Naive B cell (primary cell): ENCODE measurements around the gene PDE10A. TPM values are rescaled to one million over a fixed set of nuclear protein-coding genes. Genes with fewer than 3 reads are reported as not detected.

Experiments used
- ATAC-seq, 2 donors: fragments of 150-1000 bp; cut with Tn5 transposase; 2 replicates each; pipeline ENCODE4 v1.10.0; 2021; ENCODE audit warnings: low read depth in 2 of 2, mild to moderate bottlenecking in 2 of 2, moderate library complexity in 2 of 2
- DNase-seq: peaks from one replicate; pipeline ENCODE4 v3.0.0; 2022
- H3K27ac Mint-ChIP-seq, 6 donors: one replicate each; pipeline ENCODE4 v1.8.0; 2020 to 2022; ENCODE audit warnings: mild to moderate bottlenecking in 6 of 6, mixed read lengths in 6 of 6, moderate library complexity in 5 of 6, inconsistent platforms in 2 of 6
- H3K27me3 Mint-ChIP-seq, 3 donors: one replicate each; pipeline ENCODE4 v1.8.0; 2021 to 2022; ENCODE audit warnings: mixed read lengths in 3 of 3, mild to moderate bottlenecking in 1 of 3
- H3K36me3 Mint-ChIP-seq, 2 donors: one replicate each; pipeline ENCODE4 v1.8.0; 2020 to 2022; ENCODE audit warnings: mixed read lengths in 2 of 2, inconsistent platforms in 1 of 2, mild to moderate bottlenecking in 1 of 2
- H3K4me1 Mint-ChIP-seq, 3 donors: one replicate each; pipeline ENCODE4 v1.8.0; 2020 to 2022; ENCODE audit warnings: mixed read lengths in 3 of 3, inconsistent platforms in 1 of 3, mild to moderate bottlenecking in 1 of 3, moderate library complexity in 1 of 3
- H3K4me3 Mint-ChIP-seq, 8 donors: one replicate each; pipeline ENCODE4 v1.8.0; 2020 to 2022; ENCODE audit warnings: mild to moderate bottlenecking in 8 of 8, mixed read lengths in 8 of 8, moderate library complexity in 8 of 8, inconsistent platforms in 2 of 8
- H3K9me3 Mint-ChIP-seq, 7 donors: one replicate each; pipeline ENCODE4 v1.8.0; 2020 to 2022; ENCODE audit warnings: mixed read lengths in 7 of 7, mild to moderate bottlenecking in 5 of 7, inconsistent platforms in 2 of 7, moderate library complexity in 1 of 7
- polyA plus RNA-seq, 6 donors: library from polyadenylated mRNA; unstranded; fragments of 300-500 nt; fragmentation: Illumina TruSeq; gene quantifications; one replicate each; pipeline ENCODE4 v1.2.3, GENCODE V29; 2021; ENCODE audit warnings: low read depth in 6 of 6

The PDE10A gene
- polyA plus RNA-seq, 6 donors from 2014 or later = not detected

- ATAC-seq (no peak), DNase-seq (no peak)
- Mint-ChIP-seq H3K9me3 (peaks cover 0 to 10% (median 0%) of the 10 kb centered on the region in 7 donors), H3K4me3 (no peak overlapping the region), H3K36me3 (no peaks in the 10 kb centered on the region), H3K4me1 (no peaks in the 10 kb centered on the region), H3K27me3 (no peaks in the 10 kb centered on the region), H3K27ac (no peak overlapping the region)
These were observed 258.3 kb downstream of the PDE10A start for GRCh38 chr6:165404697-165405096.

GRCh38 chr6:165404296-165404695 is 258.7 kb downstream of the PDE10A start:
- ATAC-seq (no peak), DNase-seq (no peak)
- Mint-ChIP-seq H3K27ac (no peak overlapping the region), H3K36me3 (no peaks in the 10 kb centered on the region), H3K27me3 (no peaks in the 10 kb centered on the region), H3K9me3 (peaks cover 0 to 10% (median 0%) of the 10 kb centered on the region in 7 donors), H3K4me1 (no peaks in the 10 kb centered on the region), H3K4me3 (no peak overlapping the region)

GRCh38 chr6:165403006-165403595 is 259.9 kb downstream of the PDE10A start:
- Mint-ChIP-seq H3K36me3 (no peaks in the 10 kb centered on the region), H3K27ac (no peak overlapping the region), H3K4me3 (no peak overlapping the region), H3K27me3 (no peaks in the 10 kb centered on the region), H3K9me3 (peaks cover 0 to 10% (median 0%) of the 10 kb centered on the region in 7 donors), H3K4me1 (no peaks in the 10 kb centered on the region)
- DNase-seq (no peak), ATAC-seq (no peak)

GRCh38 chr6:165401092-165401491 is 261.9 kb downstream of the PDE10A start:
- Mint-ChIP-seq H3K27me3 (no peaks in the 10 kb centered on the region), H3K36me3 (no peaks in the 10 kb centered on the region), H3K9me3 (peaks cover 0 to 10% (median 0%) of the 10 kb centered on the region in 7 donors), H3K4me3 (no peak overlapping the region), H3K27ac (no peak overlapping the region), H3K4me1 (no peaks in the 10 kb centered on the region)
- ATAC-seq (no peak), DNase-seq (no peak)

GRCh38 chr6:165390475-165390874 is 272.6 kb downstream of the PDE10A start:
- ATAC-seq (no peak), DNase-seq (no peak)
- Mint-ChIP-seq H3K27me3 (no peaks in the 10 kb centered on the region), H3K27ac (no peak overlapping the region), H3K4me3 (peak overlapping the region in 1 of 8 donors; percentile 1), H3K4me1 (no peaks in the 10 kb centered on the region), H3K9me3 (peaks cover 0 to 8% (median 2%) of the 10 kb centered on the region in 7 donors), H3K36me3 (no peaks in the 10 kb centered on the region)

- ATAC-seq = no peak
- H3K4me3 Mint-ChIP-seq = no peak overlapping the region
- peaks cover 0 to 11% (median 2%) of the 10 kb centered on the region in 7 donors for H3K9me3 Mint-ChIP-seq
- no peak overlapping the region for H3K27ac Mint-ChIP-seq
- no peak for DNase-seq
- no peaks in the 10 kb centered on the region for H3K27me3 Mint-ChIP-seq
- no peaks in the 10 kb centered on the region for H3K36me3 Mint-ChIP-seq
- no peaks in the 10 kb centered on the region for H3K4me1 Mint-ChIP-seq
These were observed 273.5 kb downstream of the PDE10A start for GRCh38 chr6:165389534-165389933.

- Mint-ChIP-seq H3K9me3 (peaks cover 0 to 10% (median 2%) of the 10 kb centered on the region in 7 donors), H3K4me1 (no peaks in the 10 kb centered on the region), H3K27ac (no peak overlapping the region), H3K4me3 (no peak overlapping the region), H3K27me3 (no peaks in the 10 kb centered on the region), H3K36me3 (no peaks in the 10 kb centered on the region)
- ATAC-seq (no peak), DNase-seq (no peak)
These were observed 279.7 kb downstream of the PDE10A start for GRCh38 chr6:165383323-165383722.

GRCh38 chr6:165376100-165376499 is 286.9 kb downstream of the PDE10A start:
- H3K36me3 Mint-ChIP-seq = no peaks in the 10 kb centered on the region
- peaks cover 0 to 7% (median 2%) of the 10 kb centered on the region in 7 donors for H3K9me3 Mint-ChIP-seq
- no peaks in the 10 kb centered on the region for H3K4me1 Mint-ChIP-seq
- no peak overlapping the region for H3K27ac Mint-ChIP-seq
- H3K27me3 Mint-ChIP-seq = no peaks in the 10 kb centered on the region
- no peak overlapping the region for H3K4me3 Mint-ChIP-seq
- ATAC-seq = no peak
- DNase-seq = no peak

- DNase-seq (no peak), ATAC-seq (no peak)
- Mint-ChIP-seq H3K27me3 (no peaks in the 10 kb centered on the region), H3K4me3 (no peak overlapping the region), H3K36me3 (no peaks in the 10 kb centered on the region), H3K4me1 (no peaks in the 10 kb centered on the region), H3K27ac (no peak overlapping the region), H3K9me3 (peaks cover 0 to 17% (median 9%) of the 10 kb centered on the region in 7 donors)
These were observed 297.7 kb downstream of the PDE10A start for GRCh38 chr6:165365371-165365770.

- DNase-seq (no peak), ATAC-seq (no peak)
- H3K4me1 Mint-ChIP-seq = no peaks in the 10 kb centered on the region
- no peaks in the 10 kb centered on the region for H3K27me3 Mint-ChIP-seq
- no peak overlapping the region for H3K27ac Mint-ChIP-seq
- peaks cover 4 to 8% of the 10 kb centered on the region in 2 donors for H3K36me3 Mint-ChIP-seq
- H3K4me3 Mint-ChIP-seq = no peak overlapping the region
- peaks cover 7 to 24% (median 12%) of the 10 kb centered on the region in 7 donors for H3K9me3 Mint-ChIP-seq
These were observed 317.3 kb downstream of the PDE10A start for GRCh38 chr6:165345700-165346099.

GRCh38 chr6:165340532-165340931 is 322.5 kb downstream of the PDE10A start:
- Mint-ChIP-seq H3K4me3 (no peak overlapping the region), H3K36me3 (no peaks in the 10 kb centered on the region), H3K4me1 (no peaks in the 10 kb centered on the region), H3K27ac (no peak overlapping the region), H3K9me3 (peaks cover 0 to 3% (median 1%) of the 10 kb centered on the region in 7 donors), H3K27me3 (no peaks in the 10 kb centered on the region)
- ATAC-seq = no peak
- DNase-seq = no peak

GRCh38 chr6:165325609-165326008 is 337.4 kb downstream of the PDE10A start:
- DNase-seq = no peak
- H3K4me3 Mint-ChIP-seq = no peak overlapping the region
- no peaks in the 10 kb centered on the region for H3K27me3 Mint-ChIP-seq
- no peaks in the 10 kb centered on the region for H3K36me3 Mint-ChIP-seq
- peaks cover 6 to 19% (median 11%) of the 10 kb centered on the region in 7 donors for H3K9me3 Mint-ChIP-seq
- no peaks in the 10 kb centered on the region for H3K4me1 Mint-ChIP-seq
- H3K27ac Mint-ChIP-seq = no peak overlapping the region
- no peak for ATAC-seq

GRCh38 chr6:165321555-165322145 is 341.4 kb downstream of the PDE10A start:
- H3K9me3 Mint-ChIP-seq = peaks cover 11 to 42% (median 17%) of the 10 kb centered on the region in 7 donors
- no peaks in the 10 kb centered on the region for H3K4me1 Mint-ChIP-seq
- H3K36me3 Mint-ChIP-seq = no peaks in the 10 kb centered on the region
- no peak overlapping the region for H3K27ac Mint-ChIP-seq
- no peak for ATAC-seq
- no peak overlapping the region for H3K4me3 Mint-ChIP-seq
- H3K27me3 Mint-ChIP-seq = no peaks in the 10 kb centered on the region
- no peak for DNase-seq

- Mint-ChIP-seq H3K27ac (no peak overlapping the region), H3K36me3 (no peaks in the 10 kb centered on the region), H3K27me3 (no peaks in the 10 kb centered on the region), H3K9me3 (peaks cover 11 to 42% (median 17%) of the 10 kb centered on the region in 7 donors), H3K4me3 (no peak overlapping the region), H3K4me1 (no peaks in the 10 kb centered on the region)
- DNase-seq (no peak), ATAC-seq (no peak)
These were observed 341.9 kb downstream of the PDE10A start for GRCh38 chr6:165321150-165321549.
